Left renal pelvis (tissue), 4 donors: ENCODE measurements around the gene CLUH. TPM values are rescaled to one million over a fixed set of nuclear protein-coding genes. Genes with fewer than 3 reads are reported as not detected.

Experiments used
- DNase-seq, 4 donors: peaks; one replicate each; pipeline ENCODE4 v3.0.0-alpha.2; 2013; ENCODE audit warnings: low read depth in 4 of 4, low spot score in 3 of 4
- polyA plus RNA-seq, 4 donors: library from polyadenylated mRNA; unstranded; fragments of 120-200 nt; gene quantifications; one replicate each; pipeline ENCODE4 v1.2.1, GENCODE V29; 2013; ENCODE audit not compliant: insufficient read length in 4 of 4

The CLUH gene, protein sequence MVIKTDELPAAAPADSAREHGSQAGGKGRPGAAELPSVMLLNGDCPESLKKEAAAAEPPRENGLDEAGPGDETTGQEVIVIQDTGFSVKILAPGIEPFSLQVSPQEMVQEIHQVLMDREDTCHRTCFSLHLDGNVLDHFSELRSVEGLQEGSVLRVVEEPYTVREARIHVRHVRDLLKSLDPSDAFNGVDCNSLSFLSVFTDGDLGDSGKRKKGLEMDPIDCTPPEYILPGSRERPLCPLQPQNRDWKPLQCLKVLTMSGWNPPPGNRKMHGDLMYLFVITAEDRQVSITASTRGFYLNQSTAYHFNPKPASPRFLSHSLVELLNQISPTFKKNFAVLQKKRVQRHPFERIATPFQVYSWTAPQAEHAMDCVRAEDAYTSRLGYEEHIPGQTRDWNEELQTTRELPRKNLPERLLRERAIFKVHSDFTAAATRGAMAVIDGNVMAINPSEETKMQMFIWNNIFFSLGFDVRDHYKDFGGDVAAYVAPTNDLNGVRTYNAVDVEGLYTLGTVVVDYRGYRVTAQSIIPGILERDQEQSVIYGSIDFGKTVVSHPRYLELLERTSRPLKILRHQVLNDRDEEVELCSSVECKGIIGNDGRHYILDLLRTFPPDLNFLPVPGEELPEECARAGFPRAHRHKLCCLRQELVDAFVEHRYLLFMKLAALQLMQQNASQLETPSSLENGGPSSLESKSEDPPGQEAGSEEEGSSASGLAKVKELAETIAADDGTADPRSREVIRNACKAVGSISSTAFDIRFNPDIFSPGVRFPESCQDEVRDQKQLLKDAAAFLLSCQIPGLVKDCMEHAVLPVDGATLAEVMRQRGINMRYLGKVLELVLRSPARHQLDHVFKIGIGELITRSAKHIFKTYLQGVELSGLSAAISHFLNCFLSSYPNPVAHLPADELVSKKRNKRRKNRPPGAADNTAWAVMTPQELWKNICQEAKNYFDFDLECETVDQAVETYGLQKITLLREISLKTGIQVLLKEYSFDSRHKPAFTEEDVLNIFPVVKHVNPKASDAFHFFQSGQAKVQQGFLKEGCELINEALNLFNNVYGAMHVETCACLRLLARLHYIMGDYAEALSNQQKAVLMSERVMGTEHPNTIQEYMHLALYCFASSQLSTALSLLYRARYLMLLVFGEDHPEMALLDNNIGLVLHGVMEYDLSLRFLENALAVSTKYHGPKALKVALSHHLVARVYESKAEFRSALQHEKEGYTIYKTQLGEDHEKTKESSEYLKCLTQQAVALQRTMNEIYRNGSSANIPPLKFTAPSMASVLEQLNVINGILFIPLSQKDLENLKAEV (N-terminal part only)
- polyA plus RNA-seq: 10 to 100 TPM; 22.0 to 58.6 (median 45.7) TPM

DNA sequence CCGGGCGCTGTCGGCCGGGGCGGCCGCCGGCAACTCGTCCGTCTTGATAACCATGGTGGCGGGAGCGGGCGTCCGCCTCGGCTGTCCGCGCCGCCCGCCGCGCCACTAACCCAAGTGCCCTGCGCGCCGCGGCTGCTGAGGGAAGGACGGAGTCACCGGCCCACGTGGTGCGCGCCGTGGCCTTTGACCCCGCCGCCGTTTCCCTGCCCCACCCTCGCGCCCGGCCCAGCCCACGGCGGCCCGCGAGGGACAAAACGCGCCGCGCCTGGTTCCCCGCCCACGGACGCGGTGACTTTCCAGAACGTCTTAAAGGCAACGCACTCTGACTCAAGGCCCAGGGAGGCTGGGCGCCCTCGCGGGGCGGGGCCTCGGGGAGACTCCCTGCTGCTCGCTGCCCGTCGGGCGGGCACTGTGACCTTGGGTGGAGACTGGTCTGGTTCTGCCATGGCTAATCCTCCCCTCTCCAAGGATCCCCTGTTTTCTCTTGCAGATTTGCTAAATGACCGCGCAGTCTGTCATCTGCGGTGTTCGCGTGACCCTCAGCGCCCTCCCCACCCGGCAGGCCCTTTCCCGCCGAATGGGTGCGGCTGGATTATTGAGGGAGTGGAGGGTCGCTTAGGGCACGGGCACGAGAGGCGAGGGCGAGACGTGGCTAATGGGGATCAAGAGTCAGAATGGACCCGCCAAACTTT is at the start of gene CLUH:
Gene CLUH, minus strand, starts transcription at position 157 of the 692 bp plus-strand sequence. Its CDS starts 103 bp downstream, at position 54.
- peak; percentile 88 to 92 (median 90) for DNase-seq

DNA sequence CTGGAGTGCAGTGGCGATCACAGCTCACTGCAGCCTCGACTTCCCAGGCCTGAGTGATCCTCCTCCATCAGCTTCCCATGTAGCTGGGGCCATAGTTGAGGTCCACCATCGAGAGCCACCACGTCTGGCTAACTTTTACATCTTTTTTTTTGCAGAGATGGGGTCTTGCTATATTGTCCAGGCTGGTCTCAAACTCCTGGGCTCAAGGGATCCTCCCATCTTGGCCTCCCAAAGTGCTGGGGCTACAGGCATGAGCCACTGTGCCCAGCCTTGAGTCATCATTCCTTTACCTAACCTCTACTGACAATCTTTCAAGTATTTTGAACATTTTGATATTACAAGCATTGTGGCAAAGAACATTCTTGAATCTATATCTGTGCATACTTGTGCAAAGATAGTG is 47.3 kb upstream of the CLUH start:
- DNase-seq: no peak

DNA sequence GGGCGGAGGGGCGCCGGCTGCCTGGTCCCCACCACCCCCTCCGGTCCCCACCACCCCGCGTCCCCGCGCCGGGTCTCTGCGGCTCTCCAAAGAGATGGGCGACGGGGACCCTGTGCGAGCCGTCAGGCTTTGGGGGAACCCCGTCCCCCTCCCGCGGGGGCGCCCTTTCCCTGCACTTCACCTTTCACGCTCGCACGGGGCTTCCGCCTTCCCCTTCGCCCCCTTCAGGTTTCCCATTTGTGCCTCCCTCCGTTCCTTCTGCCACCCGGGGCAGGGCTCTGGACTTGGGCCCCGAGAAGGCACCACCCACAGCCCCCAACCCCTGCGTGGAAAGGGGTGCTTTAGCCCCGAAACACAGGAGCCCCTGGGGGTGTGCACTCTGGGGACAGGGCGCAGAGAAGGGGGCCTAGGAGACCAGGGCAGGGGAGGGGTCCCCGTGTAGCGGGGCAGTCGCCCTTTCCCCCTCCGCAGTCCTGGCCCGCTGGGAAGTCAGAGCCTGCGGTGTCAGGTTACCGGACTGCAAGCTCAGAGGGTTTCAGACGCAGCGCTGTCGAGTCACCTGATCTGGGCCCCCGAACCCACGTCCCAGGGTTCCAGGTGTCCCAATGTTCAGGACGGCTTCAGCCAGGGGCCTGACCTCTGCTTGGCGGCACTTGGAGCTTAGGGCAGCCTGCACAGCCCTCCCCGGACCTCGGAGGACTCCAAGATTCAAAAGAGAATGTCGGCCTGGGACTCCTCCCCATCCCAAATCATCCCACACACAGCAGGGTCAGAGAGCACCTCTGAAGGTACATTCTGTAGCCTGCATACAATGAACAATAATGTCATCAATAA is 44.5 kb upstream of the CLUH start:
- no peak for DNase-seq

DNA sequence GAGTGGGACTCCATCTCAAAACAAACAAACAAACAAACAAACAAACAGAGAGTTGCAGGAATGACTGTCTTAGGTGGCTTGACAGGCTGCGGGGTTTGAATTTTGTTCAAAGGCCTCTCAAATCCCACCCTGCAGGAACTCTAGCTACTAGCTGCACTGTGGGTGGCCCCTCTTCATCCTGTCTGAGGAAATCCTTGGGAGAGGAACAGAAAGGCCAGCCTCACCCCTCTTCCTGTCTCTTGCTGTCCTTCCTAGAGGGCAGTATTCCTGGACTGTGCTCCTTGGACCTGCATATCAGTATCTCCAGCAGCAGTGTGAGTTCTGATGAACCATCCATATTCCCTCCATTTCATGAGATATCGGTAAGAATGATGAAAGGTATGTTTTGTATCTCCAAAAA is 39.9 kb upstream of the CLUH start:
- no peak for DNase-seq

DNA sequence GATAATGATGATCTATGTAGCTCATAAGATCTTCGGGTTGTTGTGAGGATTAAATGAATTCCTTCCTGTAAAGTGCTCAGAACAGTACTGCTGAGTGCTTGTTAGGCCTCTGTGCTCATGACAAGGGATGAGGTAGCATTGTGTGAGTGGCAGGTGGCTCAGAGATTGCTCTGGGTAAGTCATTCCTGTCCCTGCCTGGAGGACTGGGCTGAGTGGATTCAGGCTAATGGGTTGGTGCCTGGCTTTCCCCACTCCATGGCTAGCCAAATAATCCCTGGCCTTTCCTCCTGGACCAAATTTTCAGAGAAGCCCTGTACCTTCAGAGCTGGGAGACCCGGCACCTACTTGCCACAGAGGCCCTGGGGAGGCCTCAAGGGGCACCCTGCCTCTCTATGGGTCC is 39.2 kb upstream of the CLUH start:
- DNase-seq: no peak

DNA sequence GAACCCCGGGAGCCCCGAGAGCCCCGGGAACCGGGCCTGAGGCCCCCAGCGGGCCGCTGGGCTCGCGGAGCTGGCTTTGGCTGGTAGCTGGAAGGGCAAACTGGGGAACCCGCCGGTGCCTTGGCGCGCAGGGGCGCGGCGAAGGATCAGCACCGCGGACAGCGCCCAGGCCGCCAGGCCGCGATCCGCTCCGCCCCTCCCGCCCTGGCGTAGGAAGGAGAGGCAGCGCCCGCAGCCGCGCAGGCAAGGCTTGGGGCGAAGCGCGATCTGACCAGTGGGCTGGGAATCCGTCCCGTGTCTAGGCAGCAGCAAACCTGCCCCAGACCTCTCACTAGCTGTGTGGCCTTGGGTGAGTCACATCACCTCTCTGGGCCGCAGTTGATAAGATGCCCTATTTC is 38.2 kb upstream of the CLUH start:
- DNase-seq: peak; percentile 55 to 67 (median 60)

DNA sequence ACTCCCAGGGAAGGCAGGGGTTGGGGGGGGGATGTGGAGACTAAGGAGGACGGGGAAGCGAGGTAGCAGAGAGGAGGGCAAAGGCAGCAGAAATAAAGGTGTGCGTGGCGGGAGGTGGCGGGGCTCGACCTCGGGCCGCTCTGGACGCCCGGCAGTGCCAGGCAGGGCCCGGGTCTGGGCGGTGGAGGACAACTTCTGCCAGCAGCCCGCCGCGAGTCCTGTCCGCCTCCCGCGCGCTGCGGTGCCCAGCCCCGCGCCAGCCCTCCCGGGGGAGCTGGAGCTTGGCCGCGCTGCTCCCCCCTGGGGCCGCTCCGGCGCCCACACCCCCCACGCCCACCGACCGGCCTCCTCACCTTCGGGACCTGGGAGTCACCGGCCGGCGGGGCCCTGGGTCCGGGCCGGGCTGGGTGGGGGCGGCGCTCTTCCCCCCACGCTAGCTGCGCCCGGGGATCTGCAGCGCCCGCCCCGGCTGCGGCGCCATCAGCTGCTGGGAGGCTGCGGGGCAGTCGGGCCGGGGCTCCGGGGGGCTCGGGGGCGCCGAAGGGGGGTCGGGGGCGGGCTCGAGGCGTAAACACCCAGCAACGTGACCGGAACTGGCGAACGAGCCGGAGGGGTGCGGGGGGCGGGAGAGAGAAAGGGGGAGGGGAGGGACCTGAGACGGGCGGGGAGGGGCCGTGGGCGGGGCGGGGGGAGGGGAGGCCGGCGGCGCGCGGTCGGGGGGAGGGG is 37.7 kb upstream of the CLUH start, which contains the start of gene CCDC92B:
Gene CCDC92B, minus strand, starts transcription at position 595 of the 726 bp plus-strand sequence. CDS start 14,507 bp downstream, outside the sequence.
- no peak for DNase-seq

DNA sequence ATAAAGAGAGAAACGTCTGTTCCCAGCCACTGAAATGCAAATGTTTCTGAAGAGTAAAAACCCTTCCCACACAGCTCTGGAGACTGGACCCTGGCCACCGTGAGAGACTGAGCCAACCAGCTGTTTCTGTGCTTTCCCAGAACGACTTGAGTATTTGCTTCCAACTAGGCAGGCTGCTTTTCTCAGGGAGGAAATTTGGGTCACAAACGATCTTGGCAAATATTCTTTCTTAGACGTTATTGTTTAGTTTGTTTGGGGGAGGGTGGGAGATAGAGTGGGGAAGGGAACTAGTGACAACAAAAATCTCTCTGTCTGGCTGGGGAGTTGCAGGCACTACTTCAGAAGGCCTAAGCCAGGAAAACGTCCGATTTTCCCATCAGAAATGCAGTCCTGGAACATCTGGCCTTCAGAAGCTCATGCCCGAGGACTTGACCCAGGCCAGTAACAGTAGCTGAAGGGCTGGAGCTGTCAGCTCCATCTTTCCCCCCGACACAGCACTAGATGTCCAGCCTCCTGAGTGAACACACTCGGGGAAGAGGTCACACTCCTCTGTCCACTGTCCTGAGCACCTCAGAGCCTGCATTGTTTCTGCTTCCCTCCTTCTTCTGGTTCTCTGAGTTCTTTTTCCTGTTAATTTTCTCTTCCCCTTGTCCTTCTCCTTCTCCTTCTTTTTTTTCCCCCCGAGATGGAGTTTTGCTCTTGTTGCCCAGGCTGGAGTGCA is 33.9 kb upstream of the CLUH start:
- no peak for DNase-seq

DNA sequence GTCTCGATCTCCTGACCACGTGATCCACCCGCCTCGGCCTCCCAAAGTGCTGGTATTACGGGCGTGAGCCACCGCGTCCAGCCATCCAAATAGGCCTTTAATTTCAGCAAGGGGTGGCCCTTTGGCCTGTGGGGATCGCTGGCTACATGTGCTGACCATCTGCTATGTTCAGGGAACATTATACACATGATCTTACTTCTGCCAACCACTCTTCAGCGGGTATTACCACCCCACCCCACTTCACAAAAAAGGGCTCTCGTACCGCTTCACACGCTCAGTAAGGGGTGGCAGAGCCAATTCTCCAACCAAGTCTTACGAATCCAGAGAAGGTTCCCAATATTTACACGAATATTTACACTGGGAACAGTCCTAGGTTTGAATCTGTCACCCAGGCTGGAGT is 26.1 kb upstream of the CLUH start:
- DNase-seq: no peak

DNA sequence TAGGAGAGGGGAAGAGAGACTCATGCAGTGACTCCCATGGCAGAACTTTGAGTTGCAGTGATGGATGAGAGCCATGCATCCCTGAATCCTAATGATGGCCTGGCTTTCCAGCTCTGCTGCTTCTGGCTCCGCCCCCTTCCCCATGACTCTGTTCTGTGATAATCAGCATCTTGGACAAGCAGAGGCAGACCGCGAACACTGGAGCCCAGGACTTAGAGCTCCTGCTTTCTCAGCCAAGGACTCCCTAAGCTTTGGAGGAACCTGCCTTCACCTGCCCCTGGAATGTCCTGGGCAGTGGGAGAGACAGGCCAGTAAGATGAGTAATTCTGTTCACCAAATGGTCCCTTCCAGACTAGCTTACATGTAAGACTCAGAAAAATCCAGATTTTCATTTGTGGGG is 25.4 kb upstream of the CLUH start:
- DNase-seq: no peak

DNA sequence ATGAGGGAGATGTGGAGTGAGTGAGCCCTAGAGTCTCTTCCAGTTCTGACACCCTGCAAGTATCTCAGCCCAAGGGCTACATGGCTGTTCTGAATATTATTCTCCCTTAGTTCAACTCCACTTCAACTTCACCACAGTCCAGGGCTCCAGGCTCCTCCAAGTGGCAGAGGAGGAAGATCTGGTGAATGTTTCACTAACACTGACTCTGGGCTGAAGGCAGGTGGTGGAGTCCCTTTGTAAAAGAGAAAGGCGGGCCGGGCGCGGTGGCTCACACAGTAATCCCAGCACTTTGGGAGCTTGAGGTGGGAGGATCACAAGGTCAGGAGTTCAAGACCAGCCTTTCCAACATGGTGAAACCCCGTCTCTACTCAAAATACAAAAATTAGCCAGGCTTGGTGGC is 24.3 kb upstream of the CLUH start:
- DNase-seq: no peak

DNA sequence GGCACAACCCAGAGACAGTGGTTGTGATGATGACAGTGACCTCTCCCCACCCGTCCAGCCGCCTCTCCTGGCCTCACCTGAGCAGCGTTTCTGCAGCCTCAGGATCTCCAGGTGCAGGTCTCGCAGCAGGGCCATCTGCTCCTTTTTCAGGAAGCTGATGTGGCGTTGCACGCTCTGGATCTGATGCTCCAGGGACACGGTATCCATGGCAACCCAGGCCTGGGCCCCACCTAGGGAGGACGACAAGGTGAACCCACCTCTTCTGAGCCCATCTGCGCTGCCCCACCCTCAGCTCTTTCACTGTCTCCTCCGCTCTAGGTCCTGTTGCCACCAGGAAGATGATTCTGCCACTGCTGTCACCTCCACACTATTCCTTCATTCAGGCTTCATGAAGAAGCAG is 23.4 kb upstream of the CLUH start:
- no peak for DNase-seq

DNA sequence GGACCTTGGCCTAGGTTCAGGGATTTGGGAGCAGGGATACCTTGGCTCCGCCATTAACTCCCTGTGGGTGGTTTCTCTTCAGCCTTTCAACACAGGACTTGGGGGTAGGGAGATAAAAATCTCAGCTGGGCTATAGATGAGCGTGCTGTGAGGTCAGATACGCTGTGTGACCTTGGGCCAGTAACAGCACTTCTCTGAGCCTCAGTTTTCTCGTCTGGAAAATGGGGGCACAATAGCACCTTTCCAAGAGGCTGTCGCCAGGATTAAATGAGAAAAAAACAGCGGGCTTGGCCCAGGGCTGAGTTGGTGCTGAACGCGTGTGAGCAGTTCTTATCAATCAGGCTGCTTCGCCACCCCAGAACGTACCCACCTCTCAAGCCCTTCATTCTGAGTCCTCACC is 20.2 kb upstream of the CLUH start:
- no peak for DNase-seq

DNA sequence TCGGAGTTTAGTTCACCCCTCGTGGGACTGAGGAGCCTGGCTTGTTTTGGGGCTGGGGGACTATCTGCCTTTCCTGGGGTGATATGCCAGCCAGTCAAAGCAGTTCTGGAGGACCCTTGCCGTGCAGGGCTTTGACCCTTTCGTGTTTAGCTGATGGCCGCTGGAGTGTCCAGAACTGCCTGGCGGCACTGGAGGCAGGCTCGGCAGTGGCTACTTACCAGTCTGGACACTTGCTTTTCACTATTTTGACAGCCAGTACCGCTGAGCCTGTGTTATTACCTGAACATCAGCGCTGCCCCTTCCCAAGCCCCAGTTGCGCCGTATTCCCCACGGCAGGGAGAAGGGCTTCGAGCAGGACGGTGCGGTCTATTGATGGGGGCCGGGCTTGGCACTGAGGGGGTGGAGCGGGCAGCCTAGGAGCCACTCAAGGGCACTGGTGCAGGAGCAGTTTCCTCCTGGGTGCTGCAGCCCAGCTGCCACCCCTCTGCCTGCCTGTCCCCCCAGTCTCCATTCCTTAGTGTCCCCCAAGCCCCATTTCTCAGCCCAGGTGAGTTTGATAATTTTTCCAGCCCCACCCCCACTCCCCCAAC is 19.3 kb upstream of the CLUH start:
- no peak for DNase-seq

DNA sequence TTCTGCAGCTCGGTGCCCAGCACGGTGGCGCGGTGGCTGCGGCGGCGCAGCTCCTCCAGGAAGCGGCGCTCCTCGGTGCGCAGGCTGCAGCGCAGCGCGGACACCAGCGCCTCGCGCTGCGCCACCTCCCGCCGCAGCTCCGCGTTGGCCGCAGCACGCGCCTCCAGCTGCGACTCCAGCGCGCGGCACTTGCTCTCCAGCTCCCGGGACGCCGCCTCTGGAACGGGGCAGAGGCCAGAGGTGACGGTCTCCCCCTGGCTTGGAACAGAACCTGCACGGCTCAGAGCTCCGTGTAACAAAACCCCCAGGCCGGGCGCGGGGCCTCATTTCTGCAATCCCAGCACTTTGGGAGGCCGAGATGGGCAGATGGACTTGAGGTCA is 13.2 kb upstream of the CLUH start:
- DNase-seq: no peak

DNA sequence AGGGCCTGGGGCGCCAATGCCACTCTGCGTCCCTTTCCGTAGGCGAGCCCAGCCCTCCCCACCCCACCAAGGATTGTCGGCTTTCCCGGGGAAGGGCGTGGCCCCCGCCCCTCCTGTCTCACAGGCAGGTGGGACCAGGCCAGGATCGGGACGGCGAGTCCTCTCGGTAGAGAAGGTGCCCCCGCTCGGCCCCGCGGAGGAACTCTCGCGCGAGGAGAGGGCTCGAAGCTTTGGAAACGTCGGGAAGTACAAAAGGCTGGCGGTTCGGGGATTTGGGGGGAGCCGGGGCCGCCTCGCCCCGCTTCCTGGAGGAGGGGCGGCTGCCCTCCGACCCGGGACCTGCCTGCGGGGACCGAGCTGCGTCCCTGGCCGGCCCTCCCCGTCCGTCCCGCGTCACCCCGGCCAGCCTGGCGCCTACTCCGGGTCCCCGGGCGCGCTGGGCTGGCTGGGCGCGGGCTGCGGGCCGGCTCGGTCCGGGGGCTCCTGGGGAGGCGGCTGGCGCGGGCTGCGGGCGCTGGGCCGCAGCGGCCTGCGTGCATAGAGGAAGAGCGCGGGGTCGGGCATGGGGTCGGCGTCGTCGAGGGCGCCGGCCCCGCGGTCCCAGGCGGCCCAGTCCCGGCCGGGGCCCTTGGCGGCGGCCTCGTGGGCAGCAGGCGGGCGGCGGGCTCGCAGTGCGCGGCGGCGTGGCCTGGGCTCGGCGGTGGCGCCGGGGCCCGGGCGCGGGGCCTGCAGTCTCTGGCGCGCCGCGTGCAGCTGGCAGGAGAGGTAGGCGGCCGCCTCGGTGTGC is 12.6 kb upstream of the CLUH start:
- no peak for DNase-seq

DNA sequence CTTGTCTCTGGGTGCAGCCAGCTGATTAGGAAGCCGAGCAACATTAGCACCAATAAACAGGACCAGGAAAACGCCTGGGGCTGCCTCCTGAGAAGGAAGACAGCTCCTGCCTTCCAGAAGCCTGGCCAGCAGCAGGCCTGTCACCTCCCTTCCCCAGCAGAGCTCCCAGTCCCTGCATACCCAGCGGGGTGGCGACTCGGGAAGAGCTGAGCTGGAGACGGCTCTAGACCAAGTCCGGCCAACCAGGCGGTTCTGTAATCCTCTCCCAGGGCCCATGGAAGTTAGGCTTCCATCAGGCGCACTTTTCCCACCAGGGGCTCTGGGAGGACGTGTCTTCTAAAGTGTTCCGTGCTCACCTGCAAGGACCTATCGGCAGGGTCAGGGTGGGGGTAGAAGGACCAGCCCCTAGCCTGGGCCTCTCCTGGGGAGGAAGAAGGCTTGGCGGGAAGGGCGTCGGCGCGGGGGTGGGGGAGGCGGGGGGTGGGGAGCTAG is 12.0 kb upstream of the CLUH start:
- no peak for DNase-seq
